Vagina (tissue), 2 donors: ENCODE measurements around the gene MLH3.

Experiments used
- POLR2A ChIP-seq, 2 donors: fragments of 450-650 bp; IDR thresholded peaks; one replicate each; pipeline ENCODE4 v1.6.1; 2017; ENCODE audit warnings: antibody characterized with exemption in 2 of 2, mild to moderate bottlenecking in 2 of 2, moderate library complexity in 2 of 2
- POLR2AphosphoS5 ChIP-seq, 2 donors: sonication (generic); formaldehyde crosslinking; IDR thresholded peaks; one replicate each; pipeline ENCODE4 v1.9.0; 2017; ENCODE audit warnings: antibody characterized with exemption in 2 of 2, mild to moderate bottlenecking in 2 of 2, low read depth in 1 of 2; ENCODE audit not compliant: insufficient read depth in 1 of 2
- TF ChIP-seq, protein P1 (sequence below), 3 experiments: fragments of 450-650 bp in 2 of 3; fragments of 200-600 bp in 1 of 3; sonication (generic) in 1 of 3; IDR thresholded peaks; one replicate each; pipeline ENCODE4 v1.5.1; 2017 to 2019; ENCODE audit warnings: antibody characterized with exemption in 3 of 3, mild to moderate bottlenecking in 2 of 3, moderate library complexity in 2 of 3

DNA sequence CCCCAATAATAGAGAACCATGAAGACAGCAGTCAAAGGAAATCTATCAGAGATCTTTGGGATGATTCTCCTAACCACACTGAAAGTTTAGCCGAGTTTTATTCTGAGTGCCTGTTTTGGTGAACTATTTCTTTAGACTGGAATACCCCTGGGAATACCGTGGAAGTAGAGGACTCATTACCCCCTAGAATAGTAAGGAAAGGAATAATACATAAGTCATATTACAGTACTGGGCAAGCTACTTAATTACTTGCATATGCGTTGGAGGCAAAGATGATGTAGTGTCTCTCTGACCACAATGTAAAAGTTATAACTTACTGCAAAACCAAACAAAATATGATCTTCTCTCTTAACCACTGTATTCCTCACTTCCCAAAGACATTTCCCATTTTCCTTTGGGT lies 43.6 kb upstream of the MLH3 start:
- TF ChIP-seq POLR2AphosphoS5 (IDR thresholded peaks at IDR 0.05; ENCODE audit: insufficient read depth in 1 of 2, low read depth in 1 of 2), result no peak
- TF ChIP-seq, protein P1, sequence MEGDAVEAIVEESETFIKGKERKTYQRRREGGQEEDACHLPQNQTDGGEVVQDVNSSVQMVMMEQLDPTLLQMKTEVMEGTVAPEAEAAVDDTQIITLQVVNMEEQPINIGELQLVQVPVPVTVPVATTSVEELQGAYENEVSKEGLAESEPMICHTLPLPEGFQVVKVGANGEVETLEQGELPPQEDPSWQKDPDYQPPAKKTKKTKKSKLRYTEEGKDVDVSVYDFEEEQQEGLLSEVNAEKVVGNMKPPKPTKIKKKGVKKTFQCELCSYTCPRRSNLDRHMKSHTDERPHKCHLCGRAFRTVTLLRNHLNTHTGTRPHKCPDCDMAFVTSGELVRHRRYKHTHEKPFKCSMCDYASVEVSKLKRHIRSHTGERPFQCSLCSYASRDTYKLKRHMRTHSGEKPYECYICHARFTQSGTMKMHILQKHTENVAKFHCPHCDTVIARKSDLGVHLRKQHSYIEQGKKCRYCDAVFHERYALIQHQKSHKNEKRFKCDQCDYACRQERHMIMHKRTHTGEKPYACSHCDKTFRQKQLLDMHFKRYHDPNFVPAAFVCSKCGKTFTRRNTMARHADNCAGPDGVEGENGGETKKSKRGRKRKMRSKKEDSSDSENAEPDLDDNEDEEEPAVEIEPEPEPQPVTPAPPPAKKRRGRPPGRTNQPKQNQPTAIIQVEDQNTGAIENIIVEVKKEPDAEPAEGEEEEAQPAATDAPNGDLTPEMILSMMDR (IDR thresholded peaks at IDR 0.05), result no peak
- no peak for TF ChIP-seq POLR2A (IDR thresholded peaks at IDR 0.05)
